Activated gamma-delta T cell treated with Interleukin-2 at 50 U/mL for 16 hours (primary cell): ENCODE measurements around the gene OSBPL5.
A peak's percentile ranks its signal among the peaks of the same experiment; 100 is the strongest.

ENCODE experiments used
- DNase-seq: peaks from one replicate; pipeline ENCODE4 v3.0.0-alpha.2; 2020

OSBPL5 gene

GRCh38 chr11:3148255-3148989 lies 16.7 kb downstream of the OSBPL5 start:
- DNase-seq = no peak

GRCh38 chr11:3147626-3148025 lies 17.5 kb downstream of the OSBPL5 start:
- DNase-seq = no peak

GRCh38 chr11:3147257-3147619 lies 17.9 kb downstream of the OSBPL5 start:
- no peak for DNase-seq

GRCh38 chr11:3146612-3147256 lies 18.4 kb downstream of the OSBPL5 start:
- no peak for DNase-seq

- DNase-seq = no peak
These were observed 19.9 kb downstream of the OSBPL5 start for GRCh38 chr11:3145206-3145520.

GRCh38 chr11:3144296-3145205 lies 20.6 kb downstream of the OSBPL5 start:
- DNase-seq = no peak

- no peak for DNase-seq
These were observed 21.8 kb downstream of the OSBPL5 start for GRCh38 chr11:3143136-3143880.

- no peak for DNase-seq
These were observed 24.9 kb downstream of the OSBPL5 start for GRCh38 chr11:3140291-3140603.

GRCh38 chr11:3139481-3140290 lies 25.4 kb downstream of the OSBPL5 start:
- DNase-seq = no peak

- no peak for DNase-seq
These were observed 26.0 kb downstream of the OSBPL5 start for GRCh38 chr11:3139086-3139440.

- no peak for DNase-seq
These were observed 26.7 kb downstream of the OSBPL5 start for GRCh38 chr11:3138178-3139085.

- DNase-seq = no peak
These were observed 27.5 kb downstream of the OSBPL5 start for GRCh38 chr11:3137486-3138177.

GRCh38 chr11:3136546-3137455 lies 28.3 kb downstream of the OSBPL5 start:
- no peak for DNase-seq

- peak; percentile 28 for DNase-seq
These were observed 29.3 kb downstream of the OSBPL5 start for GRCh38 chr11:3135481-3136440.

GRCh38 chr11:3134651-3135480 lies 30.2 kb downstream of the OSBPL5 start:
- DNase-seq = no peak

GRCh38 chr11:3134218-3134621 lies 30.9 kb downstream of the OSBPL5 start:
- DNase-seq = no peak
